PC-9 (cell line): ENCODE data around the gene VWA3A. TPM values are rescaled to one million over a fixed set of nuclear protein-coding genes. Genes with fewer than 3 reads are reported as not detected.
A peak's percentile ranks its signal among the peaks of the same experiment; 100 is the strongest.

Source experiments
- BruUV-seq: library from RNA; stranded (reverse); fragments of 400-500 nt; replicated peaks from 2 replicates; lab custom pipeline; 2021; lab: Mats Ljungman, UMichigan
- CTCF ChIA-PET: fragments of 300-600 bp; sonication (Branson Sonifier 250); formaldehyde crosslinking; loops from one replicate; lab custom pipeline; 2022; ENCODE audit warnings: antibody characterized with exemption; lab: Charles Lee
- POLR2A ChIA-PET: fragments of 300-600 bp; sonication (Branson Sonifier 250); formaldehyde crosslinking; loops from one replicate; lab custom pipeline; 2022; ENCODE audit warnings: antibody characterized with exemption; ENCODE audit not compliant: unreplicated experiment; lab: Charles Lee
- DNase-seq, 2 experiments: peaks; one replicate each; pipeline versions ENCODE4 v3.0.0 to v3.0.0-alpha.2; 2015 to 2022; ENCODE audit warnings: mixed read lengths in 1 of 2
- H2AFZ ChIP-seq: fragments of 200-600 bp; sonication (generic); 2 replicates; pipeline ENCODE4 v1.8.1; 2017; ENCODE audit warnings: antibody characterized with exemption
- H3F3A ChIP-seq: fragments of 200-600 bp; sonication (generic); 2 replicates; pipeline ENCODE4 v1.8.1; 2017; ENCODE audit warnings: antibody characterized with exemption, mild to moderate bottlenecking, low read depth; ENCODE audit not compliant: insufficient read depth
- H3K27ac ChIP-seq: fragments of 200-600 bp; sonication (generic); 2 replicates; pipeline ENCODE4 v1.6.1; 2016; ENCODE audit warnings: mixed run types
- H3K27me3 ChIP-seq: fragments of 200-600 bp; sonication (generic); 2 replicates; pipeline ENCODE4 v1.6.1; 2016; ENCODE audit warnings: low read depth, mixed run types; ENCODE audit not compliant: insufficient read depth
- H3K36me3 ChIP-seq: fragments of 200-600 bp; sonication (generic); 2 replicates; pipeline ENCODE4 v1.6.1; 2016; ENCODE audit warnings: low read depth, mixed run types
- H3K4me1 ChIP-seq: fragments of 200-600 bp; sonication (generic); replicated peaks from 2 replicates; pipeline ENCODE4 v1.6.1; 2016; ENCODE audit warnings: mixed run types; ENCODE audit not compliant: insufficient read depth
- H3K4me2 ChIP-seq: fragments of 200-600 bp; sonication (generic); 2 replicates; pipeline ENCODE4 v1.6.1; 2017; ENCODE audit warnings: mixed run types
- H3K4me3 ChIP-seq: fragments of 200-600 bp; sonication (generic); 2 replicates; pipeline ENCODE4 v1.6.1; 2016; ENCODE audit warnings: mixed run types
- H3K79me2 ChIP-seq: fragments of 200-600 bp; sonication (generic); 2 replicates; pipeline ENCODE4 v1.6.1; 2017; ENCODE audit warnings: low read depth, mixed run types
- H3K9me2 ChIP-seq: fragments of 200-600 bp; sonication (generic); 2 replicates; pipeline ENCODE4 v1.8.1; 2017; ENCODE audit warnings: mild to moderate bottlenecking; ENCODE audit not compliant: insufficient read depth
- H3K9me3 ChIP-seq: fragments of 200-600 bp; sonication (generic); 2 replicates; pipeline ENCODE4 v1.8.1; 2016; ENCODE audit warnings: low read depth; ENCODE audit not compliant: insufficient read depth
- H4K20me1 ChIP-seq: fragments of 200-600 bp; sonication (generic); 2 replicates; pipeline ENCODE4 v1.8.1; 2017; ENCODE audit not compliant: insufficient read depth
- EZH2 ChIP-seq: fragments of 200-600 bp; sonication (generic); IDR thresholded peaks from 2 replicates; pipeline ENCODE4 v1.8.0; 2017; ENCODE audit warnings: antibody characterized with exemption, low read depth
- intact Hi-C: fragments of 100-400 bp; cut with micrococcal nuclease; formaldehyde crosslinking; loops from one replicate; pipeline ENCODE4 v1.10.0; 2022; ENCODE audit not compliant: unreplicated experiment
- total RNA-seq: library from RNA; stranded (reverse); gene quantifications from 2 replicates; pipeline ENCODE4 v1.2.3, GENCODE V29; 2021
- TF ChIP-seq, protein P1 (sequence below): fragments of 200-600 bp; sonication (generic); conservative IDR thresholded peaks from 2 replicates; pipeline ENCODE4 v1.6.1; 2017; ENCODE audit warnings: mixed run types, antibody characterized with exemption, mild to moderate bottlenecking, moderate library complexity

Gene VWA3A
- total RNA-seq, 1 experiment from 2014 or later: 0.83 TPM

DNA sequence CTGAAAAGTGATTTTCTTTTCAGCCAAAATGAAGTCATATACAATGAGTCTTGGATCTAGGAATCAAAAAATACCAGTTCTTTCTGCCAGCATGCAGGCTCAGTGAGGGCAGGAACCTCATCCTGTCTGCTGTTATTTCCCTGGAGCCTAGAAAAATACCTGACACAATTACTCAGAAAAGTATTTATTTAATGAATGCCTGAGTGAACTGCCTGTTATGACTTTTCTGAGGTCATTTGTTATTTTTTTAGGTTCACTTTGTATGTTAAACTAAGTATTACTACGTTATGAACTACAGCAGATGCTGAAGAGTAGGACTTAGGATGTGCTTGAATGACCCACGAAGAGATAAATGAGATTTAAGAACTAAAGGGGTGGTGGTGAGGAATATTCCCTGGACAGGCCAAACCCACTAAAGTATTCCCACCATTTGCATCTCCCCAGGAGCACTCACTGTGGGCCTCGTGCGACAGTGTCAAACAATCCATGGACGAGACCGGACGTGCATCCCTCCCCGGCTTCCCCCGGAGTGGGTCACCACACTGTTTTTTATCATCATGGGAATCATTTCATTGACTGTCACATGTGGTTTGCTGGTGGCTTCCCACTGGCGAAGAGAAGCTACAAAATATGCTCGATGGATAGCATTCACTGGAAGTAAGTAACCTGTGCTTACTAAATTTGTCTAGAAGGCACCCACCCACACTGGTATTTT, 17.1 kb upstream of the VWA3A start:
- peaks cover 10% of the 10 kb centered on the region; the same call in 1 of the 2 replicates for H3F3A ChIP-seq
- no peaks in the 10 kb centered on the region for H3K9me2 ChIP-seq
- no peak for TF ChIP-seq EZH2
- no peak overlapping the region for H3K4me2 ChIP-seq
- H3K4me1 ChIP-seq: no peaks in the 10 kb centered on the region
- BruUV-seq: no TSS peak
- intact Hi-C loops: loop anchor here (5.0 kb wide), 1 partner anchor 88 kb away; no protein-coding TSS in a partner anchor
- no peak overlapping the region for H3K27ac ChIP-seq
- H3K4me3 ChIP-seq: no peak overlapping the region
- no peaks in the 10 kb centered on the region for H3K27me3 ChIP-seq
- H2AFZ ChIP-seq: no peak overlapping the region
- no peaks in the 10 kb centered on the region for H3K36me3 ChIP-seq
- POLR2A ChIA-PET: no interaction called here
- no peak for DNase-seq
- peaks cover 14% of the 10 kb centered on the region for H4K20me1 ChIP-seq
- no peaks in the 10 kb centered on the region; the same call in 1 of the 2 replicates for H3K79me2 ChIP-seq
- H3K9me3 ChIP-seq: no peaks in the 10 kb centered on the region
- CTCF ChIA-PET: no interaction called here

- no peak overlapping the region for H3K4me2 ChIP-seq
- no TSS peak for BruUV-seq
- no peaks in the 10 kb centered on the region for H3K36me3 ChIP-seq
- TF ChIP-seq, protein P1, sequence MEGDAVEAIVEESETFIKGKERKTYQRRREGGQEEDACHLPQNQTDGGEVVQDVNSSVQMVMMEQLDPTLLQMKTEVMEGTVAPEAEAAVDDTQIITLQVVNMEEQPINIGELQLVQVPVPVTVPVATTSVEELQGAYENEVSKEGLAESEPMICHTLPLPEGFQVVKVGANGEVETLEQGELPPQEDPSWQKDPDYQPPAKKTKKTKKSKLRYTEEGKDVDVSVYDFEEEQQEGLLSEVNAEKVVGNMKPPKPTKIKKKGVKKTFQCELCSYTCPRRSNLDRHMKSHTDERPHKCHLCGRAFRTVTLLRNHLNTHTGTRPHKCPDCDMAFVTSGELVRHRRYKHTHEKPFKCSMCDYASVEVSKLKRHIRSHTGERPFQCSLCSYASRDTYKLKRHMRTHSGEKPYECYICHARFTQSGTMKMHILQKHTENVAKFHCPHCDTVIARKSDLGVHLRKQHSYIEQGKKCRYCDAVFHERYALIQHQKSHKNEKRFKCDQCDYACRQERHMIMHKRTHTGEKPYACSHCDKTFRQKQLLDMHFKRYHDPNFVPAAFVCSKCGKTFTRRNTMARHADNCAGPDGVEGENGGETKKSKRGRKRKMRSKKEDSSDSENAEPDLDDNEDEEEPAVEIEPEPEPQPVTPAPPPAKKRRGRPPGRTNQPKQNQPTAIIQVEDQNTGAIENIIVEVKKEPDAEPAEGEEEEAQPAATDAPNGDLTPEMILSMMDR: no peak
- TF ChIP-seq EZH2: no peak
- no peaks in the 10 kb centered on the region for H3K4me1 ChIP-seq
- no peaks in the 10 kb centered on the region for H3K9me3 ChIP-seq
- H4K20me1 ChIP-seq: peaks cover 14% of the 10 kb centered on the region
- H3K79me2 ChIP-seq: no peaks in the 10 kb centered on the region; the same call in 1 of the 2 replicates
- H2AFZ ChIP-seq: no peak overlapping the region
- no peak overlapping the region for H3K27ac ChIP-seq
- intact Hi-C loops: loop anchor here (5.0 kb wide), 1 partner anchor 88 kb away; no protein-coding TSS in a partner anchor
- no peaks in the 10 kb centered on the region for H3K27me3 ChIP-seq
- H3K9me2 ChIP-seq: no peaks in the 10 kb centered on the region
- POLR2A ChIA-PET: interaction anchor here (0.6 kb wide), 1 partner anchor 1319 kb away, joined by 3 read pairs; no protein-coding TSS in a partner anchor
- DNase-seq: no peak
- peaks cover 10% of the 10 kb centered on the region; the same call in 1 of the 2 replicates for H3F3A ChIP-seq
- no peak overlapping the region for H3K4me3 ChIP-seq
- CTCF ChIA-PET: no interaction called here
Observed at GRCh38 chr16:22075776-22076175, 16.6 kb upstream of the VWA3A start.

- ChIA-PET POLR2A (interaction anchor here (0.6 to 0.8 kb wide), 3 partner anchors 11 to 124 kb away, joined by 3 to 4 read pairs (median 4); no protein-coding TSS in a partner anchor), CTCF (interaction anchor here (0.6 to 2.8 kb wide), 22 partner anchors 15 to 1233 kb away, joined by 3 to 32 read pairs (median 6); partner anchors contain the start of genes MOSMO, PDZD9 and VWA3A)
- no peaks in the 10 kb centered on the region for H3K27me3 ChIP-seq
- no peaks in the 10 kb centered on the region for H3K4me1 ChIP-seq
- H3K9me3 ChIP-seq: no peaks in the 10 kb centered on the region
- intact Hi-C loops: loop anchor here (1.0 to 5.0 kb wide), 3 partner anchors 77 to 110 kb away; partner anchors contain the start of gene PDZD9
- H3K79me2 ChIP-seq: no peaks in the 10 kb centered on the region; the same call in 1 of the 2 replicates
- no peaks in the 10 kb centered on the region for H3K9me2 ChIP-seq
- H4K20me1 ChIP-seq: peaks cover 12% of the 10 kb centered on the region
- TF ChIP-seq, protein P1: peak; percentile 93
- TF ChIP-seq EZH2: no peak
- H3K4me2 ChIP-seq: no peak overlapping the region
- H3K36me3 ChIP-seq: no peaks in the 10 kb centered on the region
- no TSS peak for BruUV-seq
- peak; percentile 36 to 67 for DNase-seq
- no peak overlapping the region for H3K4me3 ChIP-seq
- no peak overlapping the region for H3K27ac ChIP-seq
- no peak overlapping the region for H2AFZ ChIP-seq
- peaks cover 10% of the 10 kb centered on the region for H3F3A ChIP-seq
Observed at GRCh38 chr16:22077700-22078313, 14.5 kb upstream of the VWA3A start.
